Activated CD4-positive, alpha-beta T cell treated with anti-CD3 and anti-CD28 coated beads, Interleukin-2, amount 10 ng/mL, durations not matched to agents 7 days and 5 days (primary cell): ENCODE measurements around the gene GRAMD4. TPM values are rescaled to one million over a fixed set of nuclear protein-coding genes. Genes with fewer than 3 reads are reported as not detected.

ENCODE experiments used
- CTCF ChIA-PET: fragments of 350-600 bp; sonication (Branson Sonifier 250); formaldehyde crosslinking; loops from one replicate; lab custom pipeline; 2021; ENCODE audit warnings: antibody characterized with exemption; lab: Charles Lee
- POLR2A ChIA-PET: fragments of 350-600 bp; sonication (Branson Sonifier 250); formaldehyde crosslinking; loops from one replicate; lab custom pipeline; 2021; ENCODE audit warnings: antibody characterized with exemption; lab: Charles Lee
- DNase-seq: peaks from one replicate; pipeline ENCODE4 v3.0.0-alpha.2; 2020
- H3K27ac Mint-ChIP-seq: one replicate; pipeline ENCODE4 v1.8.0; 2021; ENCODE audit warnings: mild to moderate bottlenecking, moderate library complexity, mixed read lengths
- H3K27me3 Mint-ChIP-seq: one replicate; pipeline ENCODE4 v1.8.0; 2021; ENCODE audit warnings: mixed read lengths
- H3K36me3 Mint-ChIP-seq: one replicate; pipeline ENCODE4 v1.8.0; 2021; ENCODE audit warnings: low read depth, mixed read lengths
- H3K4me1 Mint-ChIP-seq: one replicate; pipeline ENCODE4 v1.8.0; 2021; ENCODE audit warnings: mixed read lengths
- H3K4me3 Mint-ChIP-seq: one replicate; pipeline ENCODE4 v1.8.0; 2021; ENCODE audit warnings: mild to moderate bottlenecking, moderate library complexity, mixed read lengths
- H3K9me3 Mint-ChIP-seq: one replicate; pipeline ENCODE4 v1.8.0; 2021; ENCODE audit warnings: mixed read lengths
- total RNA-seq, 2 experiments: library from RNA; stranded (reverse); gene quantifications; one replicate each; pipeline ENCODE4 v1.2.3, GENCODE V29; 2021

GRAMD4 gene
- total RNA-seq = 10 to 100 TPM; 40.8 to 43.2 TPM

GRCh38 chr22:46619830-46620501 lies at the start of gene GRAMD4:
Gene GRAMD4, plus strand, starts transcription at chr22:46620386. Its CDS starts 6,414 bp downstream, at chr22:46626800.
- H3K4me3 Mint-ChIP-seq = no peak within 1 kb of the TSS

GRCh38 chr22:46571642-46572250 lies 48.4 kb upstream of the GRAMD4 start:
- Mint-ChIP-seq H3K27me3 (no peaks in the 10 kb centered on the region), H3K4me3 (no peak overlapping the region), H3K4me1 (peaks cover 17% of the 10 kb centered on the region), H3K9me3 (peaks cover 25% of the 10 kb centered on the region), H3K27ac (no peak overlapping the region), H3K36me3 (peaks cover 3% of the 10 kb centered on the region)
- CTCF ChIA-PET = interaction anchor here (2.8 kb wide), 1 partner anchor 9 kb away, joined by 14 read pairs; no protein-coding TSS in a partner anchor
- DNase-seq = no peak
- POLR2A ChIA-PET = no interaction called here

More at GRCh38 chr22:46619830-46620501, at the start of gene GRAMD4:
- ChIA-PET CTCF (no interaction called here), POLR2A (no interaction called here)
- H3K36me3 Mint-ChIP-seq = no peaks in the 10 kb centered on the region
- peaks cover 7% of the 10 kb centered on the region for H3K4me1 Mint-ChIP-seq
- H3K9me3 Mint-ChIP-seq = no peaks in the 10 kb centered on the region
- H3K27me3 Mint-ChIP-seq = no peaks in the 10 kb centered on the region
- peak within 1 kb of the TSS; percentile 25 for H3K27ac Mint-ChIP-seq
- DNase-seq = no peak

- no peaks in the 10 kb centered on the region for H3K27me3 Mint-ChIP-seq
- no peak overlapping the region for H3K27ac Mint-ChIP-seq
- ChIA-PET POLR2A (no interaction called here), CTCF (interaction anchor here (0.9 to 2.8 kb wide), 2 partner anchors 10 to 427 kb away, joined by 3 to 14 read pairs; no protein-coding TSS in a partner anchor)
- peaks cover 23% of the 10 kb centered on the region for H3K4me1 Mint-ChIP-seq
- no peak overlapping the region for H3K4me3 Mint-ChIP-seq
- peaks cover 3% of the 10 kb centered on the region for H3K36me3 Mint-ChIP-seq
- DNase-seq = no peak
- H3K9me3 Mint-ChIP-seq = peaks cover 21% of the 10 kb centered on the region
These were observed 47.0 kb upstream of the GRAMD4 start for GRCh38 chr22:46572911-46573780.

- POLR2A ChIA-PET = no interaction called here
- no peaks in the 10 kb centered on the region for H3K27me3 Mint-ChIP-seq
- DNase-seq = no peak
- H3K9me3 Mint-ChIP-seq = peaks cover 20% of the 10 kb centered on the region
- H3K4me3 Mint-ChIP-seq = no peak overlapping the region
- H3K27ac Mint-ChIP-seq = peak overlapping the region; percentile 46
- peaks cover 3% of the 10 kb centered on the region for H3K36me3 Mint-ChIP-seq
- H3K4me1 Mint-ChIP-seq = peaks cover 29% of the 10 kb centered on the region
- CTCF ChIA-PET = no interaction called here
These were observed 46.3 kb upstream of the GRAMD4 start for GRCh38 chr22:46573781-46574437.

- POLR2A ChIA-PET = no interaction called here
- Mint-ChIP-seq H3K4me3 (no peak overlapping the region), H3K27ac (peak overlapping the region; percentile 46), H3K9me3 (peaks cover 20% of the 10 kb centered on the region), H3K27me3 (no peaks in the 10 kb centered on the region), H3K36me3 (peaks cover 4% of the 10 kb centered on the region), H3K4me1 (peaks cover 34% of the 10 kb centered on the region)
- CTCF ChIA-PET = interaction anchor here (1.9 kb wide), 1 partner anchor 11 kb away, joined by 13 read pairs; no protein-coding TSS in a partner anchor
- no peak for DNase-seq
These were observed 45.7 kb upstream of the GRAMD4 start for GRCh38 chr22:46574438-46574992.

- Mint-ChIP-seq H3K4me3 (peak overlapping the region; percentile 77), H3K9me3 (peaks cover 20% of the 10 kb centered on the region), H3K36me3 (peaks cover 4% of the 10 kb centered on the region), H3K27me3 (no peaks in the 10 kb centered on the region), H3K4me1 (peaks cover 40% of the 10 kb centered on the region), H3K27ac (peak overlapping the region; percentile 86)
- CTCF ChIA-PET = interaction anchor here (0.6 to 1.9 kb wide), 3 partner anchors 12 to 1169 kb away, joined by 3 to 13 read pairs (median 4); no protein-coding TSS in a partner anchor
- DNase-seq = no peak
- POLR2A ChIA-PET = no interaction called here
These were observed 44.9 kb upstream of the GRAMD4 start for GRCh38 chr22:46574993-46575910.

GRCh38 chr22:46575911-46576555 lies 44.2 kb upstream of the GRAMD4 start:
- peak overlapping the region; percentile 77 for H3K4me3 Mint-ChIP-seq
- H3K27me3 Mint-ChIP-seq = no peaks in the 10 kb centered on the region
- peaks cover 16% of the 10 kb centered on the region for H3K9me3 Mint-ChIP-seq
- DNase-seq = no peak
- H3K4me1 Mint-ChIP-seq = peaks cover 43% of the 10 kb centered on the region
- H3K27ac Mint-ChIP-seq = peak overlapping the region; percentile 86
- CTCF ChIA-PET = interaction anchor here (0.6 to 1.9 kb wide), 3 partner anchors 12 to 1170 kb away, joined by 3 to 13 read pairs (median 4); no protein-coding TSS in a partner anchor
- POLR2A ChIA-PET = no interaction called here
- peaks cover 4% of the 10 kb centered on the region for H3K36me3 Mint-ChIP-seq

- Mint-ChIP-seq H3K36me3 (peaks cover 4% of the 10 kb centered on the region), H3K4me1 (peaks cover 49% of the 10 kb centered on the region), H3K4me3 (peak overlapping the region; percentile 77), H3K27me3 (no peaks in the 10 kb centered on the region), H3K9me3 (peaks cover 9% of the 10 kb centered on the region), H3K27ac (peak overlapping the region; percentile 86)
- CTCF ChIA-PET = interaction anchor here (1.9 kb wide), 1 partner anchor 13 kb away, joined by 13 read pairs; no protein-coding TSS in a partner anchor
- POLR2A ChIA-PET = no interaction called here
- peak; percentile 38 for DNase-seq
These were observed 43.4 kb upstream of the GRAMD4 start for GRCh38 chr22:46576556-46577367.

- ChIA-PET POLR2A (no interaction called here), CTCF (no interaction called here)
- Mint-ChIP-seq H3K9me3 (peaks cover 3% of the 10 kb centered on the region), H3K36me3 (peaks cover 2% of the 10 kb centered on the region), H3K4me3 (peak overlapping the region; percentile 90), H3K27ac (peak overlapping the region; percentile 93), H3K4me1 (peaks cover 57% of the 10 kb centered on the region), H3K27me3 (no peaks in the 10 kb centered on the region)
- DNase-seq = no peak
These were observed 42.6 kb upstream of the GRAMD4 start for GRCh38 chr22:46577368-46578249.
